Suprapubic skin (tissue), 4 donors: ENCODE measurements around the gene NATD1. TPM values are rescaled to one million over a fixed set of nuclear protein-coding genes. Genes with fewer than 3 reads are reported as not detected.

Experiments used
- DNase-seq, 2 donors: peaks; one replicate each; pipeline ENCODE4 v3.0.0-alpha.2; 2019; ENCODE audit warnings: low spot score in 2 of 2
- H3K27ac ChIP-seq: fragments of 200-600 bp; sonication (generic); one replicate; pipeline ENCODE4 v1.5.1; 2019
- H3K27me3 ChIP-seq: fragments of 200-600 bp; sonication (generic); one replicate; pipeline ENCODE4 v1.5.1; 2019
- H3K36me3 ChIP-seq: fragments of 200-600 bp; sonication (generic); one replicate; pipeline ENCODE4 v1.5.1; 2019
- H3K4me1 ChIP-seq: fragments of 200-600 bp; sonication (generic); one replicate; pipeline ENCODE4 v1.5.1; 2019
- H3K4me3 ChIP-seq: fragments of 200-600 bp; sonication (generic); one replicate; pipeline ENCODE4 v1.5.1; 2019; ENCODE audit warnings: mild to moderate bottlenecking
- H3K9me3 ChIP-seq: fragments of 200-600 bp; sonication (generic); one replicate; pipeline ENCODE4 v1.5.1; 2019
- CTCF ChIP-seq, 2 donors: fragments of 200-600 bp in 1 of 2; fragments of 450-650 bp in 1 of 2; sonication (generic) in 1 of 2; IDR thresholded peaks; one replicate each; pipeline ENCODE4 v1.5.1; 2016 to 2019; ENCODE audit warnings: antibody characterized with exemption in 2 of 2, mild to moderate bottlenecking in 1 of 2, moderate library complexity in 1 of 2
- EP300 ChIP-seq: sonication (generic); formaldehyde crosslinking; IDR thresholded peaks from one replicate; pipeline ENCODE4 v1.6.1; 2017; ENCODE audit warnings: antibody characterized with exemption
- POLR2A ChIP-seq, 2 donors: fragments of 450-650 bp; IDR thresholded peaks; one replicate each; pipeline ENCODE4 v1.6.1; 2017; ENCODE audit warnings: antibody characterized with exemption in 2 of 2, mild to moderate bottlenecking in 2 of 2, moderate library complexity in 2 of 2
- POLR2AphosphoS5 ChIP-seq, 3 donors: sonication (generic); formaldehyde crosslinking; IDR thresholded peaks; one replicate each; pipeline ENCODE4 v1.6.1; 2017; ENCODE audit warnings: antibody characterized with exemption in 3 of 3
- WGBS: methylation state at CpG from one replicate; pipeline ENCODE4 v1.1.5; 2018; 5-methylcytosine and 5-hydroxymethylcytosine counted together
- total RNA-seq, 4 donors: library from RNA; depleted of rRNA; stranded (reverse); fragments of >200 nt; gene quantifications; one replicate each; pipeline ENCODE4 v1.1.0, GENCODE V29; 2016

The NATD1 gene
- total RNA-seq, 4 donors from 2014 or later: 11.2 to 21.1 (median 14.6) TPM

DNA sequence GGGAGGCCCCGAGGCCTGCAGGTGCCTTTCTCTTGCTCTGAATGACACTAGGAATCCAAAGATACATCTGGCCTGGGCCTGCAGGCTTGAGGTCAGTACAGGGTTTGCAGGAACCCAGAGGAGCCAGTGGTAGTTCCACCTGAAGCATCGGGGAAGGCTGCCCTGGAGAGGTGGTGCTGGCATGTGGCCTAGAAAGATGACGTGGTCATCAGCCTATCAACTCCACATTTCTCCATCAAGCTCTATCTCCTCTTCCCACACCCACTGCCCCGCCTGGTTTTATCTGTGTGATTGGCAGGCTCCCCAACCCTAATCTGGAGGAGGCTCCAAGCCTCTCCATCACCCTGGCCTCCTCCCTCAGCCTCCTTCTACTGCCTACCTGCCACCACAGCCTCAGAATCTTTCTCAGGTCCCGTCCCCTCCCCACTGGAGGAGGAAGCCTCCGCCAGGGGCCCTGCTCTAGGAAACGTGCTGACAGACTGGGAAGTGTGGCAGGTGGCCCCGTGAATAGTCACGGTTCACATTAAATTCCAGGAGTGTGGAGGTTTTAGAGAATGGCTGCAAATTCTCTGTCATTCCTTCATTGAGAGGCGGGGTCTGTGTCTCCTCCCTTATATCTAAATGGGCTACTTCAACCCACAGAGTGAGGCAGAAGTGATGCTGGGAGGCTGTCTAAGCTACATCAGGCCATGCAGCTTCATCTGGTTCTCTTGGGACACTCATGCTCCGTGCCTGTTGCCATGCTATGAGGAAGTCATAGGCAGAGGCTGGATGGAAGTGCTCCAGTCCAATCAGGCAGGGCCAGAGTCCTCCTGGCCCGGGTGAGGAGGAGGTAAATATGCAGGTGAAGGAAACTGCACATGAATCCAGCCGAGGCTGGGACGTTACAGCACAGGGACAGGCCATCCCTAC, 19.9 kb upstream of the NATD1 start:
- no peaks in the 10 kb centered on the region for H3K9me3 ChIP-seq
- H3K4me1 ChIP-seq: peaks cover 24% of the 10 kb centered on the region
- H3K27ac ChIP-seq: no peak overlapping the region
- 62% methylated on average over 14 of the region's 14 CpGs for WGBS
- no peaks in the 10 kb centered on the region for H3K36me3 ChIP-seq
- no peak overlapping the region for H3K4me3 ChIP-seq
- TF ChIP-seq POLR2AphosphoS5 (IDR thresholded peaks at IDR 0.05) (no peak), POLR2A (IDR thresholded peaks at IDR 0.05) (no peak), CTCF (IDR thresholded peaks at IDR 0.05) (no peak), EP300 (no peak)
- no peak for DNase-seq
- H3K27me3 ChIP-seq: no peaks in the 10 kb centered on the region

- no peaks in the 10 kb centered on the region for H3K36me3 ChIP-seq
- no peak for DNase-seq
- no peak overlapping the region for H3K4me3 ChIP-seq
- WGBS: 74% methylated on average over 3 of the region's 3 CpGs
- H3K9me3 ChIP-seq: no peaks in the 10 kb centered on the region
- H3K27me3 ChIP-seq: no peaks in the 10 kb centered on the region
- no peak overlapping the region for H3K27ac ChIP-seq
- peaks cover 25% of the 10 kb centered on the region for H3K4me1 ChIP-seq
- TF ChIP-seq CTCF (IDR thresholded peaks at IDR 0.05) (no peak), EP300 (no peak), POLR2A (IDR thresholded peaks at IDR 0.05) (no peak), POLR2AphosphoS5 (IDR thresholded peaks at IDR 0.05) (no peak)
These were observed 19.0 kb upstream of the NATD1 start for GRCh38 chr17:21272250-21272649.

DNA sequence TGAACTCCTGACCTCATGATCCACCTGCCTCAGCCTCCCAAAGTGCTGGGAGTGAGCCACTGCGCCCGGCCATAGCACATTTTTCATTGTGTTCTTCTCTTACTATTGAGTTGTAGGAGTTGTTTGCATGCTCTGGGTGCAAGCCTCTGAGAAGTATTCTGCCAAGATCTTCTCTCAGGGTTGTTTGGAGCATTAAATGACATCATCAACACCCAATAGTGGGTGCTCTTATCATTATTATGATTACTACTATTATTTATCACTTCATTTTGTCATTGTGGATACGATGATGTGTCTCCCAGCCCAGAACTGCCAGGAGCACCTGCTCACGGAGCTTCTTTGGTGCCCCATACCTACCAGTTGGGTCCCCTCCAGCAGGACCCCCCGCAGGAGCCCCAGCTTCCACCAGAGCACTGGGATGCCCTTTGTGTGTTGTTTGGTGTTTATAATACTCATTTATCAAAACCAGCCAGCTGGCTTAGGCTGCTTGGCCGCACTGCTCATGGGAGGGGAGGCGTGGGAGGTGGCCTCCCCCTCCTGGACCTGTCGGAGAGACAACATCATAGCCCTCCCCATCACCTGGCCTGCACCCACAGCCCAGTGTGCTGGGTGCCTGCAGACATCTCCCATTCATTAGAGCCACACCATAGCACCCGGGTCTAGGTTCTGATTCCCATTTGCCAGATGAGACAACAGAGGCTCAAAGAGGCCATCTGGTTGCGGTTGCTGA, 18.4 kb upstream of the NATD1 start:
- WGBS: 90% methylated on average over 10 of the region's 10 CpGs

DNA sequence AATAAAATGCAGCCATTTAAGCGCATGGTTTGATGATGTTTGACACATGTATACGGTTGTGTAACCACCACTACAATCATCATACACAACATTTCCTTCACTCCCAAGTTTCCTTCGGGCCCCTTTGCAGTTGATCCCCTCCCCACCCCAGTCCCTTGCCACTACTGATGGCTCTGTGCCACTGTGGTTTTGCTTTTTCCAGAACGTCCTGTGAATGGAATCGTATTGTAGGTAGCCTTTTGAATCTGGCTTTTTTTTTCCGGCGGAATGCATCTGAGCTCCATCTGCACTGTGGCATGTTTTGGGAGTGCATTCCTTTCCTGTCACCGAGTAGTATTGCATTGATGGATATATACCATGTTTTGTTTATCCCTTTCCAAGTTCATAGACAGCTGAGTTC, 16.2 kb upstream of the NATD1 start:
- Histone ChIP-seq H3K4me1 (peaks cover 7% of the 10 kb centered on the region), H3K4me3 (no peak overlapping the region), H3K9me3 (no peaks in the 10 kb centered on the region), H3K36me3 (no peaks in the 10 kb centered on the region), H3K27ac (no peak overlapping the region), H3K27me3 (no peaks in the 10 kb centered on the region)
- TF ChIP-seq POLR2AphosphoS5 (IDR thresholded peaks at IDR 0.05) (no peak), EP300 (no peak), CTCF (IDR thresholded peaks at IDR 0.05) (no peak), POLR2A (IDR thresholded peaks at IDR 0.05) (no peak)
- no peak for DNase-seq
- WGBS: 43% methylated on average over 8 of the region's 8 CpGs

More for the DNA sequence above, 18.4 kb upstream of the NATD1 start:
- TF ChIP-seq CTCF (IDR thresholded peaks at IDR 0.05) (no peak), EP300 (no peak), POLR2A (IDR thresholded peaks at IDR 0.05) (no peak), POLR2AphosphoS5 (IDR thresholded peaks at IDR 0.05) (no peak)
- H3K9me3 ChIP-seq: no peaks in the 10 kb centered on the region
- no peaks in the 10 kb centered on the region for H3K36me3 ChIP-seq
- DNase-seq: no peak
- peaks cover 25% of the 10 kb centered on the region for H3K4me1 ChIP-seq
- no peak overlapping the region for H3K4me3 ChIP-seq
- H3K27ac ChIP-seq: no peak overlapping the region
- no peaks in the 10 kb centered on the region for H3K27me3 ChIP-seq

- WGBS: 63% methylated on average over 7 of the region's 7 CpGs
- Histone ChIP-seq H3K4me3 (no peak overlapping the region), H3K27ac (no peak overlapping the region), H3K36me3 (no peaks in the 10 kb centered on the region), H3K4me1 (peaks cover 7% of the 10 kb centered on the region), H3K9me3 (no peaks in the 10 kb centered on the region), H3K27me3 (no peaks in the 10 kb centered on the region)
- TF ChIP-seq POLR2A (IDR thresholded peaks at IDR 0.05) (no peak), POLR2AphosphoS5 (IDR thresholded peaks at IDR 0.05) (no peak), CTCF (IDR thresholded peaks at IDR 0.05) (no peak), EP300 (no peak)
- no peak for DNase-seq
These were observed 15.5 kb upstream of the NATD1 start for GRCh38 chr17:21268596-21269188.
